Measurements from ENCODE around the gene CMTM1. TPM values are rescaled to one million over a fixed set of nuclear protein-coding genes. Genes with fewer than 3 reads are reported as not detected.

CMTM1 gene
- total RNA-seq, 2 experiments from 2014 or later, result 8.1 to 8.8 TPM

DNA sequence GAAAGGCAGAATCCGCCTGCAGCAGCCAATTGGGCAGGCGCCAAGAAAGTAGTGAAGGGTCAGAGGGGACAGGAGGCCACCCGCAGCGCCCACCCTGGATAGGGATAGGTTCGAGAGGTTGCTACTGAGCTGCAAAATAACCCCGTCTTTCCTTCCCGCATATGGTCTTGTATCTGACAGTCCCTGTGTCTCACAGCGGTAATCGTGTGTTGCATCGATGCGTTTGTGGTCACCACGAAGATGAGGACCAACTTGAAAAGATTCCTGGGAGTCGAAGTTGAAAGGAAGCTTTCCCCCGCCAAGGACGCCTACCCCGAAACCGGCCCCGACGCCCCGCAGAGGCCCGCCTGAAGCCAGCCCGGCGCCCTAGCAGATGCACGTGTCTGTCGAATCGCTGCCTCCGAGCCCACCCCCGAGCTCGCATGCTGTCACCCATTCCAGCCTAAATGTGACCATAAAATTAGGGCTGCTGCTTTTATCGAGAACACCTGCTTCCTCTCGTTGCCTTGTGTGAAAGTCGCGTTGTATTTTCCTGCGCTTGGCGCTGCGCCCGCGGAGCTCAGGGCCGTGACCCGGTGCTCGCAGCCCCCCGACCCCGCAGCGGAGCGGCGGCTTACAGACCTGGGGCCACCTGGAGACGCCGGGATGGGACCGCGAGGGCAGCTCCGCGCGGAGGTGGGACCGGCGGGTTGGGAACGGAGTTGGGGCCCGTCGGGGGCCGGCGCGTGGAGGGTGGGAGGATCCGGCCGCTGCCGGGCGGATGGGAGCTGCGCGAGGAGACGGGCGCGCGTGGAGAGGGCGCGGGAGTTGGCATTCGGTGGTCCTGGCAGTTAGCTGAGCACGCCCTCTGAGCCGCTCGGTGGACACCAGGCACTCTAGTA lies 12.7 kb downstream of the CMTM1 start, which contains the start of gene CMTM2:
CMTM2 (plus strand) TSS at position 813 of the 881 bp plus-strand sequence. CDS start 145 bp downstream, outside the sequence.
- ChIA-PET CTCF (interaction anchor here (0.8 to 2.4 kb wide), 6 partner anchors 10 to 172 kb away, joined by 3 to 11 read pairs (median 4); partner anchors contain the start of gene CKLF), POLR2A (interaction anchor here (0.9 kb wide), 1 partner anchor 15 kb away, joined by 3 read pairs; no protein-coding TSS in a partner anchor)

DNA sequence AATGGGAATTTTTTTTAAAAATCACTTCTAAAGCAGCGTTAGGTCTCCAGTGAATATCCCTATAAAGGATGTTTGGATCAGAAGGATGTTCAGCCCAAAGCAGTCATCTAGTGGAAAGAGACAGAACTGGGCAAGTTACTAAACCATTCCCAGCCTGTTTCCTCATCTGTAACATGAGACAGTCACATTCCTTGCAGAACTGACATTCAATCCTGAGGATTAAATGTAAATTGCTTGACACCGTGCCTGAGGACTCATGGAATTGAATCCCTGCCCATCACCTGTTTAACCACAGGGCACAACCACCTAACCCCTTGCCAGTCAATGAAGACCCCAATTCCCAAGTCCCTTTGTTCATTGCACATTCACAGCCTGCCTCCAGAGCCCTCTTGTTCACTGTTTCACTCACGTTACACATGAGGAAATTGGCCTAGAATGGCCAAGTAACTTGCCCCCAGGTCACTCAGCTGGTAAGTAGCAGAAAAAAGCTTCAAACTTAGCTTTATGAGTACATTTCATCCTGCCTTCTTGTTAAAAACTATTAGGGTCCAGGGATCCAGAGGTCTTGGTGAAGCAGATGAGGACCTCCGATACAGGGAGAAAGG lies 14.5 kb downstream of the CMTM1 start:
- POLR2A ChIA-PET, result interaction anchor here (0.5 kb wide), 1 partner anchor 15 kb away, joined by 4 read pairs; no protein-coding TSS in a partner anchor
- CTCF ChIA-PET, result interaction anchor here (1.3 to 2.4 kb wide), 3 partner anchors 8 to 27 kb away, joined by 4 to 11 read pairs (median 5); no protein-coding TSS in a partner anchor

DNA sequence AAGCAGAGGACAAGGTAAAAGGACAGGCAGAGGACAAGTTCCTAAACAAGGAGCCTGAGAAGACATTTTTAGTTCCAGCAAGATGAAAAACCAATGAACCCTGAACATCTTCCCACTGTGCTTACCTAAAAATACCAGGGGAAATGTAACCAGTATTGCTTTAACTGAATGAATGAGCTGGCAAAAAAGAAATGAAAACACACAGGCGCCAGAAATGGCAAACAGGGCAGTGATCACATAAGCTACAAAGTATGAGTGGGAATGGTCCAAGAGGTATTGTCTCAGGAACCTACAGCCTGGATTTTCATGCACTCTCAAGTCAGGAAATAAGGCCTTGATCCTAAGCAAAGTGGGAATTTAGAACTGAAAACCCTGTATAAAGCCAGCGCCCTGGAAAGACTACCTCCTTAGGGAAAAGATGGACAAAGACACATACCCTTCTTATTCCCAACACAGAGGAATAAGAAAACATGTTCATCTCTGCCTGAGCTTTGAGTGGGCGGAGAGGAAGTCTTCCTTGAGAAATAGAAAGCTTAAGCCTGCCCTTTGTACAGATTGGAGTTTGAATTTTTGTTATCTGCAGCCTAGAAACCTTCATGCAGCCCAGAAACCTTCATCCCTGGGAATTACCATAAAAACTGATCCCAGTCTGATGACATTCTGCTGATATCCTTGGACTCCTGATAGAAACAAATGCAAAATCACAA lies 15.2 kb downstream of the CMTM1 start:
- ChIA-PET POLR2A (no interaction called here), CTCF (no interaction called here)

DNA sequence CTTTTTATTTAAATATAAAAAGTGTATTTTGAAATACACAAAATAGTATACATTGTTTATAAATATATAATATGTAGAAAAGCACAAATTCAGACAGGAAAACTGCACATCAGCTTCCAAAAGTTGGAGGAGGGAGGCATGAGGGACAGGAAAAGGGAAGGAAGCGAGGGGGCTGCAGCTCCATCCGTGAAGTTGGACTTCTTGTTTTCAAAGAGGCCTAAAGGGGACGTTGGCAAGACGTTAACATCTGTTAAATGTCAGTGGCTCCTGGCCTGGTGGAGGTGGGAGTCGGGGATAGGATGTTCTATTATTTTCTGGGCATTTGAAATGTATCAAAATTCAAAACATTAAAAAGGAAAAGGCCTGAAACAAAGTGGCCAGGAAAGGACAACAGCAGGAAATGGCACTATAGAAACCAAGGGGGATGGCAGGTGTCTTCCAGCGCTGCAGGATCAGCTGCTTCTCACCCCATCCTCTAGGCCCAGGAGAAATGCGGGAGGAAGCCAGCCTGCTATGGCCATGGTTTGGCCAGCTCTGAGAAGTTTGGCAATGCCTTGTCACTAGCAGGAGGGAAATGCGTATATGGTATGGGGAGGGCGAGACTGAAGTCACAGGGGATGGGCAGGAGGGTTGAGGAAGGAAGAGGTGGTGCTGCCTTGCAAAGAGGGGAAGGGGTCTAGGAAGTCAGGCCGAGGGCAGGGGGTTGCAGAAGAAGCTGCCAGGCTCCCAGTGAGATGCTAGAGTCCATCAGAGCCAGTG lies 19.4 kb downstream of the CMTM1 start:
- ChIA-PET POLR2A (no interaction called here), CTCF (no interaction called here)

DNA sequence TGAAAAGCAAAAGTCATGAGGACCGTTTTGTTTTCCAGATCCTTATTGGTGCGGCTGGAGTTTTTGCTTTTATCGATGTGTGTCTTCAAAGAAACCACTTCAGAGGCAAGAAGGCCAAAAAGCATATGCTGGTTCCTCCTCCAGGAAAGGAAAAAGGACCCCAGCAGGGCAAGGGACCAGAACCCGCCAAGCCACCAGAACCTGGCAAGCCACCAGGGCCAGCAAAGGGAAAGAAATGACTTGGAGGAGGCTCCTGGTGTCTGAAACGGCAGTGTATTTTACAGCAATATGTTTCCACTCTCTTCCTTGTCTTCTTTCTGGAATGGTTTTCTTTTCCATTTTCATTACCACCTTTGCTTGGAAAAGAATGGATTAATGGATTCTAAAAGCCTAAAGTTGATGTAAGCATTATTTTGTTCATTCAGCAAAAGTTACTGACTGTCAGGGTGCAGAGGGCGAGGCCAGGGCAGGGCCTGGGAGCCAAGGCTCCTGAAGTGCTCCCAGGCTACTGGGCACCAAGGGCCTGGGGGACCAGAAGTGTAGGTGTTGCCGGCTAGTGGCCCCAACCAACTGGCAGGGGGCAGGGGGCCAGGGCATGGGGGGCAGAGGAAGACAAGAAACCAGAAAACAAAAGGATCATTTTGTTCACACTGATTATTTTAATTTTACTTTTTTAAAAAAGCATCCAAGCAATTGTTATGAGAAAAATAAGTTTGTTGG lies 21.8 kb downstream of the CMTM1 start:
- CTCF ChIA-PET, result interaction anchor here (1.3 to 1.9 kb wide), 3 partner anchors 9 to 182 kb away, joined by 3 to 13 read pairs (median 11); partner anchors contain the start of gene CMTM2
- POLR2A ChIA-PET, result no interaction called here

DNA sequence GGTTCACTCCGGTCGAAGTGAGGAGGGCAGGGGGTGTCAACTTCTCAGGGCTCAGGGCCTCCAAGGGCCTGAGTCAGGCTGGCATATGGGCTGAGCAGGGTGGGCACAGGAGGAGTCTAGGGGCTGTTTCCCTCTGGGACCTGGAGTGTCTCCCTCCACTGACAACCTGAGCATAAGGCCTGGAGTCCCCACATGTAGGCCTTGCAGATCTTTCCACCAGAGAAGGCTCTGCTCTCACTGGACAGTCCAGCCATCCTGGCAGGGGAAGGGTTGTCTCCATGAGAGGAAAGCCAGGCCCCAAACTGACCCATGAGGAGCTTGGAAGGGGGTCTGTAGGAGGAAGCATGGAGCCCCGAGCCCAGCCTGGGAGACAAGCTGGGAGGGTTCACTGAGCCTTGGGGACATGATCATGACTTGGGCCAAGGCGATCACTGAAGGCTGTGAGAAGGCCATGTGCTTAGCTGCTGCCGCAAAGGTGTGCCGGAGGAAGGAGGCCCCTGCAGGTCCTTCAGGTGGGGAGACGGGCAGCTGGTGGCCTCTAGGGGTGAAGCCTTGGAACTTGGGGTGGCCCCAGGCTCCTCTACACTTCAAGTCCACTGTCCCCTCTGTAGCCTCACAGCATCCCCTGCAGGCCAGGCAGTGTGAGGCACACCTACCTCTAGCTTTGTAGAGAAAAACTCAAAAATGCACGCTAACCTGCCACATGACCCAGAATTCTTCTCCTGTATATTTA lies 22.9 kb downstream of the CMTM1 start:
- ChIA-PET POLR2A (interaction anchor here (1.2 kb wide), 1 partner anchor 25 kb away, joined by 3 read pairs; no protein-coding TSS in a partner anchor), CTCF (interaction anchor here (0.9 to 2.3 kb wide), 17 partner anchors 8 to 231 kb away, joined by 3 to 13 read pairs (median 4); partner anchors contain the start of gene CMTM2)

DNA sequence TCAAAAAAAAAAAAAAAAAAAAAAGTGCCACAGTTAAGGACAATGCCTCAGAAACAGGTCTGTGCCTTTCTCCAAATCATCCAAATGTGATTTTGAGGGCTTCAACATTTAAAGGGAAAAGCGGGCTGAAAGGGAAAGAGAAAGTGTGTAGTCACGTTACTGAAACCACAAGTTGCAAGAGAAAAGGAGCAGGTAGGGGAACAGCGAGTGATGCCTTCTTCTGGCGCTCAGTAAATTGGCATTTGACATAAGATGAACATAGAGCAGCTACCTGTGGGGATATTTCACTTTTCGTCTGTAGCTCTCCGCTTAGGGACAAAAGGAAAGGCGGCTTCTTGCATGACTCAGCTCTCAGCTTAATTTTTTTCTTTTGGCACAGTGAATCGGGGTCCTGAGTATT lies 24.1 kb downstream of the CMTM1 start:
- ChIA-PET CTCF (interaction anchor here (0.8 to 2.3 kb wide), 8 partner anchors 14 to 184 kb away, joined by 3 to 11 read pairs (median 6); no protein-coding TSS in a partner anchor), POLR2A (interaction anchor here (0.6 to 1.3 kb wide), 2 partner anchors 11 to 14 kb away, joined by 3 to 6 read pairs; no protein-coding TSS in a partner anchor)

DNA sequence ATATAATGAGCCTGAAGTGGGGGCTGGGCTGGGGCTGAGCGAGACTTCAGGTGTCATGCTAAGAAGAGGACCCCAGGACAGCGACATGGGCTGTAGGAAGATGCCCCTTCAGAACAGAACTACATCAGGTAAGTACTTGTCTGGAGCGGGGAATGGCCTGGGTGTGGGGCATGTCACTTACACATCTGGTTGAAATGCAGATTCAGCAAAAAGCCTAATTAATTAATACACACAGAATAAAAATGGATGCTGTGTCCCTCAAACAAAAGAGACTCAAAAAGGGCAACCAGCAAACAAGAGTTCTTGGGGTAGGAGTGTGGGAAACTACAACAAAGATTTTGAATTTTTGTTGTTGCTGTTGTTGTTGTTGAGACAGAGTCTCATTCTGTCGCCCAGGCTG lies 24.8 kb downstream of the CMTM1 start:
- ChIA-PET POLR2A (interaction anchor here (1.3 kb wide), 1 partner anchor 13 kb away, joined by 3 read pairs; no protein-coding TSS in a partner anchor), CTCF (interaction anchor here (0.8 to 2.3 kb wide), 6 partner anchors 13 to 184 kb away, joined by 3 to 11 read pairs (median 4); no protein-coding TSS in a partner anchor)

DNA sequence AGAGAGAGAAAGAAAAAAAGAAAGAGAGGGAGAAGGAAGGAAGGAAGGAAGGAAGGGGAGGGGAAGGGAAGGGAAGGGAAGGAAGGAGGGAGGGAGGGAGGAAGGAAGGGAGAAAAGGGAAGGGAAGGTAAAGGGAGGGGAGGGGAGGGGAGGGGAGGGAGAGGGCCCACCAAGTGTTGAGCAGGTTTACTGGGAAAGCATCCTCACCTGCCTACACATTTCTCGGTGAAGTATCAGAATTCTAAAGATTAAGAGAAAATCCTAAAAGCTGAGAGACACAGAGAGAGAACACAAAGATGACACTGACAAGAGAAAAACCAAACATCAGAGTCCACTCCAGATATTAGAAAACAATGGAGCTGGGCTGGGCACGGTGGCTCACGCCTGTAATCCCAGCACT lies 26.0 kb downstream of the CMTM1 start:
- ChIA-PET POLR2A (no interaction called here), CTCF (interaction anchor here (0.6 kb wide), 1 partner anchor 87 kb away, joined by 5 read pairs; no protein-coding TSS in a partner anchor)

DNA sequence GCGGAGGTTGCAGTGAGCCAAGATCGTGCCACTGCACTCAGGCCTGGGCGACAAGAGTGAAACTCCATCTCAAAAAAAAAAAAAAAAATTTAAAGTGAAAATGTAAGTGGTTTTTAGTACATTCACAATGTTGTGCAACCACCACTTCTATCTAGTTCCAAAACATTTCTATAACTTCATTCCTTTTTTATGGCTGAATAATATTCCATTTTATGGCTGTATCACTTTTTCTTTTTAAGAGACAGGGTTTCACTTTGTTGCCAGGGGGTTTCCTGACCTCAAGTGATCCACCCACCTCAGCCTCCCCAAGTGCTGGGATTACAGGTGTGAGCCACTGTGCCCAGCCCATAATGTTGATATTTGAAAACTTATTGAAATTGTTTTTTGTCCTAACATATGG lies 26.6 kb downstream of the CMTM1 start:
- CTCF ChIA-PET, result no interaction called here
- POLR2A ChIA-PET, result no interaction called here

DNA sequence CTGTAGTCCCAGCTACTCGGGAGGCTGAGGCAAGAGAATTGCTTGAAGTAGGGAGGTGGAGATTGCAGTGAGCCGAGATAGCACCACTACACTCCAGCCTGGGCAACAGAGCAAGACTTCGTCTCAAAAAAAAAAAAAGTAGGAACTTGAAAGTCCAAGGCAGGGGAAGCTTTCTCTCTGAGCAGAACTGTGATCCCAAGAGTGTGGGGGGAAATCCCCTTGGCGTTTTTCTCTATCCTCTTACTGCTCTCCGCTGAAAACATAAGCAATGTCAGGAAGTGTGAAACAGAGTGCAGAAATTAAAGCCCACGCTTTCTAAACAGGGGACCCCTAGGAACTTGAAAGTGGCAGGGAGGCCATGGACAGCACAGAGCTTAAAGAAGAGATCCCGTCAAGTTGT lies 28.5 kb downstream of the CMTM1 start:
- ChIA-PET POLR2A (no interaction called here), CTCF (no interaction called here)

DNA sequence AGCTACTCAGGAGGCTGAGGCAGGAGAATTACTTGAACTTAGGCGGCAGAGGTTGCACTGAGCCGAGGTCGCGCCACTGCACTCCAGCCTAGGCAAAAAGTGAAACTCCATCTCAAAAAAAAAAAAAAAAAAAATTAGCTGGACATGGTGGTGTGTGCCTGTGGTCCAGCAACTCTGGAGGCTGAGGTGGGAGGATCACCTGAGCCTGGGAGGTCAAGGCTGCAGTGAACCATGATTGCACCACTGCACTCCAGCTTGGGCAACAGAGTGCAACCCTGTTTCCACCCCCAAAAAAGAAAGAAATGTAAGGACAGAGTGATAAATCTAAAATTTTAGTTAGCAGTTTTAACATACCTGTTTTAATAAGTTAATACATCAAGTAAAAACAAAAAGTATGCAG lies 30.3 kb downstream of the CMTM1 start:
- ChIA-PET CTCF (interaction anchor here (1.2 to 2.0 kb wide), 2 partner anchors 8 to 12 kb away, joined by 3 to 4 read pairs; partner anchors contain the start of gene CMTM3), POLR2A (interaction anchor here (0.6 kb wide), 1 partner anchor 16 kb away, joined by 4 read pairs; no protein-coding TSS in a partner anchor)

DNA sequence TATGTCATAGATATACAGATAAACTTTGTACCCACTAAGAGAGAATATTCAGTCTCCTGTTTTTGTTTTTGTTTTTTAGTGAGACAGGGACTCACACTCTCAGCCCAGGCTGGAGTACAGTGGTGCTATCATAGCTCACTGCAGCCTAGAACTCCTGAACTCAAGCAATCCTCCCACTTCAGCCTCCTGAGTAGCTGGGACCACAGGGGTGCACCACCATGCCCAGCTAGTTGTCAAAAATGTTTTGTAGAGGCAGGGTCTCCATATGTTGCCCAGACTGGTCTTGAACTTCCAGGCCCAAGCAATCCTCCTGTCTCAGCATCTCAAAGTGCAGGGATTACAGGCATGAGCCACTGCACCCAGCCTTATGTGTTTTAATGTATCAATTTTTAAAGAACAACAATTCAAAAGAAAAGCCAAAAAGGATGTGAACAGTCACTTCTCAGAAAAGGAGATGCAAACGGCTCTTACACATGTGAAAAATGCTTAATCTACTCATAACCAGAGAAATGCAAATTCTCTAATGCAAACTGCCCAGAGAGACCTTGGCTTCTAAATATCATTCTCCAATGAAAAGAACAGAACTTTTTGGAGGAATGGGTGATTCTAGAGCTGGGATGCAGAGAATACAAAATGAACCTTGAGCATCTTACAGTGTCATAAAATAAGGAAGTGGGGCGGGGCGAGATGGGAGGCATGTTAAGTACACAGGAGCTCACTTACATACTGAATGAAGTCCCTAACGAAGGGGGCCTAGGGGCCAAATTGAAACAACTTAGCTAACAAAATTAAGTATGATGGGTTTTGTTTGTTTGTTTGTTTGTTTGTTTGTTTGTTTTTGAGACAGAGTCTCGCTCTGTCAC lies 31.0 kb downstream of the CMTM1 start:
- POLR2A ChIA-PET, result no interaction called here
- CTCF ChIA-PET, result interaction anchor here (1.1 to 2.0 kb wide), 4 partner anchors 8 to 74 kb away, joined by 3 to 6 read pairs (median 4); no protein-coding TSS in a partner anchor

DNA sequence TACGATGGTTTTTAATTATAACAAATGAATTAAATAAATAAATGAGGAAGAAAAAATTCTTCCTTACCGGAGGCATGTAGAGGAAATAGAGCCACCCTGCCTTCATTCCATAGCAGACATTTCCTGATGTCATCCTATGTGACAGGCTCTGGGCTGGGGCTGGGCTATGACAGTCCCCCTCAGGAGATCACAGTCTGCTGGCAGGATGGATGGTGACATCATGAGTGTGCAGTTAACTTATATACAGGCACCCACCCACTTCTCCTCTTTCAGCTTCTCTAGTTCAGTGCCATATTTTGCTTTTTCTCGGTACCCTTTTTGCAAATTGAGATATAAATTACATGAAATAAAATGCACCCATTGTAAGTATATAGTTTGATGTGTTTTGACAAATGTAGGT lies 31.9 kb downstream of the CMTM1 start:
- POLR2A ChIA-PET, result no interaction called here
- CTCF ChIA-PET, result interaction anchor here (1.0 to 2.0 kb wide), 5 partner anchors 9 to 75 kb away, joined by 3 to 6 read pairs (median 3); partner anchors contain the start of gene CMTM2

DNA sequence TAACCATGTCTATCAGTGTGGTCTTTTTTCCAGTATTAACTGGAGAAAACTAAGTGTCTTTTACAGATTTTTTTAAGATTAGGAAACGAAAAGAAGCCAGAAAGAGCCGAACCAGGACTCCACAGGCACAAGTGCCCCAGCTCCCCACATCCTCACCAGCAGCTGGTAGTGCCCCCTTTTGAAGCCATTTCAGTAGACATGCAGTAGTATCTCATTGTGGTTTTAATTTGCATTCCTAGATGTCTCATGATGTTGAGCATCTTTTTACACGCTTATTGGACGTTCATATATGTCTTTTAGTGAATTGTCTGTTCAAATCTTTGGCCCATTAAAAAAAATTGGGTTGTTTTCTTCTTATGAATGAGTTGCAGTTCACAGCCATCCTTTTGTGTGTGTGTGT lies 33.5 kb downstream of the CMTM1 start:
- ChIA-PET CTCF (interaction anchor here (1.1 kb wide), 1 partner anchor 9 kb away, joined by 4 read pairs; no protein-coding TSS in a partner anchor), POLR2A (no interaction called here)

DNA sequence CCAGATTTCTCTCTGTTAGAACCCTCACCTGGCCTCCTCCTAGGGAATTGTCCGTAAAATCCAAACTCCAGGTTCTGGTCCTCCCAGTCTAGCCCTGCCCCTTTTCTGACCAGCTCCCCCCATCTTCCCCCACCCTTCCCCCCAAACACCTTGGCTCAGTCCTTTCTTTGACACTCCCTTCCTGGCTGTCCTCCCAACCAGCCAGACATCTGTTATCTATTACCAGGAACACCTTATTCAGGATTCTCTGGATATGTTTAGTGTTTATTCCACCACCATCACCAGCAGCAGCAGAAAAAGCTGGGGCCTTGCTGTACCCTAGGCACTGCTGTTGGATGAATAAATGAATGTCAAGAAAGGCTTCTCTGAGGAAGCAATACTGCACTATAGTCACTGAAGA lies 34.2 kb downstream of the CMTM1 start:
- POLR2A ChIA-PET, result no interaction called here
- CTCF ChIA-PET, result interaction anchor here (1.1 kb wide), 1 partner anchor 38 kb away, joined by 3 read pairs; no protein-coding TSS in a partner anchor

Measured in activated CD8-positive, alpha-beta memory T cell treated with anti-CD3 and anti-CD28 coated beads for 36 hours (primary cell).